Endodermal cell (in vitro differentiated cells): Measurements from ENCODE around the gene TMEFF1. TPM values are rescaled to one million over a fixed set of nuclear protein-coding genes. Genes with fewer than 3 reads are reported as not detected.

Experiments
- DNase-seq: peaks from one replicate; pipeline ENCODE4 v3.0.0-alpha.2; 2017
- H3K27ac ChIP-seq: 2 replicates; pipeline ENCODE4 v1.5.1; 2013; ENCODE audit warnings: mild to moderate bottlenecking, low read depth, low read length, moderate library complexity
- H3K27me3 ChIP-seq: 2 replicates; pipeline ENCODE4 v1.6.1; 2013; ENCODE audit warnings: mild to moderate bottlenecking, low read length, moderate library complexity; ENCODE audit not compliant: insufficient read depth, control insufficient read depth, poor library complexity, severe bottlenecking
- H3K36me3 ChIP-seq: 2 replicates; pipeline ENCODE4 v1.7.0; 2013; ENCODE audit warnings: mild to moderate bottlenecking, low read length, moderate library complexity; ENCODE audit not compliant: control insufficient read depth, insufficient read depth
- H3K4me1 ChIP-seq: one replicate; pipeline ENCODE4 v1.7.0; 2013; ENCODE audit warnings: low read length; ENCODE audit not compliant: control insufficient read depth, insufficient read depth
- H3K4me3 ChIP-seq: 2 replicates; pipeline ENCODE4 v1.5.1; 2013; ENCODE audit warnings: mild to moderate bottlenecking, low read length, moderate library complexity
- H3K9ac ChIP-seq: 2 replicates; pipeline ENCODE4 v1.6.1; 2013; ENCODE audit warnings: mild to moderate bottlenecking, low read length, moderate library complexity; ENCODE audit not compliant: poor library complexity, severe bottlenecking; ENCODE audit errors: extremely low read depth
- H3K9me3 ChIP-seq: 2 replicates; pipeline ENCODE4 v1.6.1; 2013; ENCODE audit warnings: mild to moderate bottlenecking, low read length, moderate library complexity; ENCODE audit not compliant: control insufficient read depth
- H3K27ac Mint-ChIP-seq: 2 replicates; pipeline ENCODE4 v1.8.0; 2020; ENCODE audit warnings: mixed read lengths
- H3K27me3 Mint-ChIP-seq: 2 replicates; pipeline ENCODE4 v1.8.0; 2021; ENCODE audit warnings: mild to moderate bottlenecking, mixed read lengths; ENCODE audit not compliant: insufficient read depth
- H3K36me3 Mint-ChIP-seq: 2 replicates; pipeline ENCODE4 v1.8.0; 2020; ENCODE audit warnings: low read depth, mixed read lengths
- H3K4me1 Mint-ChIP-seq: 2 replicates; pipeline ENCODE4 v1.8.0; 2020; ENCODE audit warnings: mixed read lengths
- H3K4me3 Mint-ChIP-seq: 2 replicates; pipeline ENCODE4 v1.8.0; 2020; ENCODE audit warnings: mild to moderate bottlenecking, moderate library complexity, mixed read lengths
- H3K9me3 Mint-ChIP-seq: 2 replicates; pipeline ENCODE4 v1.8.0; 2020; ENCODE audit warnings: mild to moderate bottlenecking, mixed read lengths
- WGBS, 2 experiments: methylation state at CpG; one replicate each; pipeline versions ENCODE4 v1.1.5 to v1.1.7; 2013; ENCODE audit warnings: missing lambda C conversion rate in 2 of 2, mixed read lengths in 1 of 2; ENCODE audit not compliant: insufficient coverage in 1 of 2, insufficient read length in 1 of 2; 5-methylcytosine and 5-hydroxymethylcytosine counted together
- total RNA-seq, 2 donors: library from RNA; stranded (reverse); fragmentation: NEBNext Ultra II Directional in 1 of 2; extraction: Animal tissue kit (Norgen Biotek cat#: 25700) in 1 of 2; gene quantifications; 2 replicates in 1 of 2; 3 replicates in 1 of 2; pipeline ENCODE4 v1.2.1, GENCODE V29; 2021
- TF ChIP-seq, protein P1 (sequence below): fragments of 200-600 bp; sonication (generic); conservative IDR thresholded peaks from 2 replicates; pipeline ENCODE4 v1.5.0; 2021; ENCODE audit warnings: antibody characterized with exemption, mild to moderate bottlenecking

TMEFF1 gene
- total RNA-seq, 2 donors from 2014 or later, result 67.5 to 111 TPM

DNA sequence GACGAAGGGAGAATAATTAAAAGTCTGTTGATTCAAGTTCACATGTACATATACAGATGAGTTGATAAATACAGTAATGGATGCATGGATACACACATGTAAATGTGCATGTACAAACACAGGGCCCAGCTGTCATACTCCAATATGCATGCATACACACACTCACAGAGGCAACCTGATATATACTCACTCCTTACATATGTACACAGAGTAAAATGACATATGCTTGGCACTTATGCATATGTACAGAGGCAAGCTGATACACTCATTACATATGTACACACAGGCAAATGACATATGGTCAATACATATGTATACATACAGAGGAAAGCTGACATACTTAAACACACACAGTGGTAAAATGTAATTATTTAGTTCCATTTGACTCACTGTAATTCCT is 7.2 kb upstream of the TMEFF1 start:
- no peak overlapping the region for H3K27ac Mint-ChIP-seq

DNA sequence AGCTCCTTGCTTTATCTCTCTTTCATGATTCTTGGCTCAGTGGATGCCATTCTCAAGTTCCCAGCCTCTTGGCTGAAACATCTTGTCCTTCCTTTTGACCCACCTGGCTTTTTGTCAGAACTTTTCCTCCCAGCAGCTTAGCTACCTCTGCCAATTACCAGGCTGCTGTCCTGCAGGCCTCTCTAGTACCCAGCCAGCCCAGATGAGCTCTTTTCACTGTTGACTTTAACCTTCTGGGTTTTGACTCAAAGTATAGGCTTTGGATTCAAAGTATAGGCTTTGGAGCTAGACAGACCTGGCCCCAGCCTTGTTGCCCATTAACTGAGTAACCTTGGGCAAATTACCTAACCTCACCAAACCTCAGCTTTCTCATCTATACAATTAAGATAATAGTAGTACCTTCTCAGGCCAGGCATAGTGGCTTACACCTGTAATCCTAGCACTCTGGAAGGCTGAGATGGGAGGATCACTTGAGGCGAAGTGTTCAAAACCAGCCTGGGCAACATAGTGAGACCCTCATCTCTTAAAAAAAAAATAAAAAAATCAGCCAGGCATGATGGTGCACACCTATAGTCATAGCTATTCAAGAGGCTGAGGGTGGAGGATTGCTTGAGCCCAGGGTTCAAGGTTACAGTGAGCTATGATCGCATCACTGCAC is 6.6 kb upstream of the TMEFF1 start:
- TF ChIP-seq, protein P1, sequence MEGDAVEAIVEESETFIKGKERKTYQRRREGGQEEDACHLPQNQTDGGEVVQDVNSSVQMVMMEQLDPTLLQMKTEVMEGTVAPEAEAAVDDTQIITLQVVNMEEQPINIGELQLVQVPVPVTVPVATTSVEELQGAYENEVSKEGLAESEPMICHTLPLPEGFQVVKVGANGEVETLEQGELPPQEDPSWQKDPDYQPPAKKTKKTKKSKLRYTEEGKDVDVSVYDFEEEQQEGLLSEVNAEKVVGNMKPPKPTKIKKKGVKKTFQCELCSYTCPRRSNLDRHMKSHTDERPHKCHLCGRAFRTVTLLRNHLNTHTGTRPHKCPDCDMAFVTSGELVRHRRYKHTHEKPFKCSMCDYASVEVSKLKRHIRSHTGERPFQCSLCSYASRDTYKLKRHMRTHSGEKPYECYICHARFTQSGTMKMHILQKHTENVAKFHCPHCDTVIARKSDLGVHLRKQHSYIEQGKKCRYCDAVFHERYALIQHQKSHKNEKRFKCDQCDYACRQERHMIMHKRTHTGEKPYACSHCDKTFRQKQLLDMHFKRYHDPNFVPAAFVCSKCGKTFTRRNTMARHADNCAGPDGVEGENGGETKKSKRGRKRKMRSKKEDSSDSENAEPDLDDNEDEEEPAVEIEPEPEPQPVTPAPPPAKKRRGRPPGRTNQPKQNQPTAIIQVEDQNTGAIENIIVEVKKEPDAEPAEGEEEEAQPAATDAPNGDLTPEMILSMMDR, result no peak
- Histone ChIP-seq H3K27ac (no peak overlapping the region), H3K9me3 (no peaks in the 10 kb centered on the region), H3K36me3 (no peaks in the 10 kb centered on the region), H3K9ac (no peak overlapping the region), H3K4me3 (no peak overlapping the region), H3K27me3 (no peaks in the 10 kb centered on the region), H3K4me1 (no peaks in the 10 kb centered on the region)
- Mint-ChIP-seq H3K4me1 (peaks cover 14% of the 10 kb centered on the region), H3K36me3 (no peaks in the 10 kb centered on the region), H3K4me3 (no peak overlapping the region), H3K9me3 (no peaks in the 10 kb centered on the region), H3K27me3 (peaks cover 8% of the 10 kb centered on the region), H3K27ac (no peak overlapping the region)
- whole genome bisulfite sequencing, 2 experiments, result 78 to 83% methylated on average over 1 to 2 of the region's 2 CpGs
- no peak for DNase-seq

More for the DNA sequence above, 7.2 kb upstream of the TMEFF1 start:
- Histone ChIP-seq H3K9me3 (no peaks in the 10 kb centered on the region), H3K27ac (no peak overlapping the region), H3K9ac (no peak overlapping the region), H3K4me3 (no peak overlapping the region), H3K36me3 (no peaks in the 10 kb centered on the region), H3K4me1 (no peaks in the 10 kb centered on the region), H3K27me3 (no peaks in the 10 kb centered on the region)
- no peaks in the 10 kb centered on the region for H3K9me3 Mint-ChIP-seq
- TF ChIP-seq, protein P1, result no peak
- no peak overlapping the region for H3K4me3 Mint-ChIP-seq
- peaks cover 14% of the 10 kb centered on the region for H3K4me1 Mint-ChIP-seq
- no peaks in the 10 kb centered on the region for H3K36me3 Mint-ChIP-seq
- WGBS, 2 experiments, result 86 to 100% methylated on average over 1 of the region's 1 CpG
- DNase-seq, result no peak
- peaks cover 8% of the 10 kb centered on the region for H3K27me3 Mint-ChIP-seq

DNA sequence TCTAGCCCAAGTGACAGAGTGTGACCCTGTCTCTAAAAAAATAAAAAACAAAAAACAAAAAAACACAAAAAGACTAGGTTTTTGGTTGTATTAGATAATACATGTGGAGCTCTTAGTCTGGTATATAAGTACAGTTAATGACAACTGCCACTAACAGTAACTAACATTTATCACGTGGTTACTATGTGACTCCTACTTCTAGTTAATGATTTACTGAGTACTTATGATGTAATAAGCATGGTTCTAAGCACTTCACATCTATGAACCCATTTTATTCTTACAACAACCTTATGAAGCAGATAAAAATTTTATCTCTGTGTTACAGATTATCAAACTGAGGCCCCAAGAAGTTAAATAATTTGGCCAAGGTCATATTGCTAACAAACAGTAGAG is 6.1 kb upstream of the TMEFF1 start:
- peaks cover 14% of the 10 kb centered on the region for H3K4me1 Mint-ChIP-seq
- H3K27ac ChIP-seq, result no peak overlapping the region
- whole genome bisulfite sequencing, 2 experiments, result 86% methylated on average over 1 of the region's 1 CpG; no CpG with 5 or more reads in 1 of the 2 experiments

More for the DNA sequence above, 6.1 kb upstream of the TMEFF1 start:
- Mint-ChIP-seq H3K4me3 (no peak overlapping the region), H3K9me3 (no peaks in the 10 kb centered on the region), H3K27me3 (peaks cover 8% of the 10 kb centered on the region), H3K27ac (no peak overlapping the region), H3K36me3 (no peaks in the 10 kb centered on the region)
- Histone ChIP-seq H3K4me1 (no peaks in the 10 kb centered on the region), H3K36me3 (no peaks in the 10 kb centered on the region), H3K4me3 (no peak overlapping the region), H3K27me3 (no peaks in the 10 kb centered on the region), H3K9ac (no peak overlapping the region), H3K9me3 (no peaks in the 10 kb centered on the region)
- TF ChIP-seq, protein P1, result no peak
- no peak for DNase-seq
